OCI-LY7 (cell line): ENCODE data around the gene ELF4. TPM values are rescaled to one million over a fixed set of nuclear protein-coding genes. Genes with fewer than 3 reads are reported as not detected.

Experiments
- BruUV-seq: library from RNA; stranded (reverse); fragments of 400-500 nt; replicated peaks from 2 replicates; lab custom pipeline; 2021; lab: Mats Ljungman, UMichigan
- CTCF ChIA-PET: fragments of 300-600 bp; sonication (Branson Sonifier 250); formaldehyde crosslinking; loops from one replicate; lab custom pipeline; 2022; ENCODE audit warnings: antibody characterized with exemption; ENCODE audit not compliant: unreplicated experiment; lab: Charles Lee
- POLR2A ChIA-PET: fragments of 300-600 bp; sonication (Branson Sonifier 250); formaldehyde crosslinking; loops from one replicate; lab custom pipeline; 2022; ENCODE audit warnings: antibody characterized with exemption; lab: Charles Lee
- DNase-seq: peaks from one replicate; pipeline ENCODE4 v3.0.0-alpha.2; 2015; ENCODE audit warnings: low spot score
- H2AFZ ChIP-seq: fragments of 200-600 bp; sonication (generic), shearing (Covaris generic); 2 replicates; pipeline ENCODE4 v1.6.1; 2014; ENCODE audit warnings: mild to moderate bottlenecking, antibody characterized with exemption, low read length, moderate library complexity
- H3K27ac ChIP-seq: fragments of 200-600 bp; sonication (generic); 2 replicates; pipeline ENCODE4 v1.5.1; 2014; ENCODE audit warnings: mixed run types, low read depth, mild to moderate bottlenecking, moderate library complexity, low read length, inconsistent platforms; ENCODE audit not compliant: poor library complexity, severe bottlenecking
- H3K36me3 ChIP-seq: fragments of 200-600 bp; sonication (generic); 2 replicates; pipeline ENCODE4 v1.6.1; 2014; ENCODE audit warnings: mild to moderate bottlenecking, antibody characterized with exemption, low read length, moderate library complexity, mixed read lengths; ENCODE audit not compliant: insufficient read depth
- H3K4me1 ChIP-seq: fragments of 200-600 bp; sonication (generic); 2 replicates; pipeline ENCODE4 v1.5.1; 2014; ENCODE audit warnings: mild to moderate bottlenecking, low read length; ENCODE audit not compliant: insufficient read depth, poor library complexity, severe bottlenecking
- H3K4me2 ChIP-seq: fragments of 200-600 bp; sonication (generic); 2 replicates; pipeline ENCODE4 v1.6.1; 2014; ENCODE audit warnings: mild to moderate bottlenecking, low read length
- H3K4me3 ChIP-seq: fragments of 200-600 bp; sonication (generic); 2 replicates; pipeline ENCODE4 v1.5.1; 2014; ENCODE audit warnings: mild to moderate bottlenecking, low read depth, low read length; ENCODE audit not compliant: poor library complexity, severe bottlenecking
- H3K79me2 ChIP-seq: fragments of 200-600 bp; sonication (generic); 2 replicates; pipeline ENCODE4 v1.6.1; 2016; ENCODE audit warnings: low read depth, mild to moderate bottlenecking, low read length, moderate library complexity, mixed read lengths; ENCODE audit not compliant: insufficient read depth
- H3K9me2 ChIP-seq: fragments of 200-600 bp; sonication (generic); 2 replicates; pipeline ENCODE4 v1.6.1; 2016; ENCODE audit warnings: mild to moderate bottlenecking, low read length, mixed read lengths; ENCODE audit not compliant: insufficient read depth
- H3K9me3 ChIP-seq: fragments of 200-600 bp; sonication (generic); 2 replicates; pipeline ENCODE4 v1.6.1; 2014; ENCODE audit warnings: mild to moderate bottlenecking, mixed run types, low read length, mixed read lengths
- H4K20me1 ChIP-seq: fragments of 200-600 bp; sonication (generic); 2 replicates; pipeline ENCODE4 v1.6.1; 2014; ENCODE audit warnings: mild to moderate bottlenecking, antibody characterized with exemption, low read length, moderate library complexity, mixed read lengths; ENCODE audit not compliant: insufficient read depth
- CTCF ChIP-seq: fragments of 200-600 bp; sonication (generic); conservative IDR thresholded peaks from 2 replicates; pipeline ENCODE4 v1.5.1; 2014; ENCODE audit warnings: mild to moderate bottlenecking, antibody characterized with exemption, low read length, moderate library complexity, mixed read lengths
- EZH2phosphoT487 ChIP-seq: fragments of 200-600 bp; sonication (generic); IDR thresholded peaks from 2 replicates; pipeline ENCODE4 v1.6.1; 2018; ENCODE audit warnings: low read depth, borderline replicate concordance, mild to moderate bottlenecking, mixed run types, antibody characterized with exemption, low read length, moderate library complexity, mixed read lengths
- intact Hi-C: fragments of 100-400 bp; cut with micrococcal nuclease; formaldehyde crosslinking; loops from one replicate; pipeline ENCODE4 v1.10.0; 2022; ENCODE audit not compliant: unreplicated experiment
- total RNA-seq, 2 experiments: library from RNA; depleted of rRNA in 1 of 2; stranded (reverse); fragments of >200 nt in 1 of 2; shearing (Covaris generic) in 1 of 2; gene quantifications; 2 replicates each; pipeline ENCODE4 v1.2.3, GENCODE V29; 2014 to 2022

Gene ELF4
- total RNA-seq, 2 experiments from 2014 or later = 15.0 to 27.3 TPM

DNA sequence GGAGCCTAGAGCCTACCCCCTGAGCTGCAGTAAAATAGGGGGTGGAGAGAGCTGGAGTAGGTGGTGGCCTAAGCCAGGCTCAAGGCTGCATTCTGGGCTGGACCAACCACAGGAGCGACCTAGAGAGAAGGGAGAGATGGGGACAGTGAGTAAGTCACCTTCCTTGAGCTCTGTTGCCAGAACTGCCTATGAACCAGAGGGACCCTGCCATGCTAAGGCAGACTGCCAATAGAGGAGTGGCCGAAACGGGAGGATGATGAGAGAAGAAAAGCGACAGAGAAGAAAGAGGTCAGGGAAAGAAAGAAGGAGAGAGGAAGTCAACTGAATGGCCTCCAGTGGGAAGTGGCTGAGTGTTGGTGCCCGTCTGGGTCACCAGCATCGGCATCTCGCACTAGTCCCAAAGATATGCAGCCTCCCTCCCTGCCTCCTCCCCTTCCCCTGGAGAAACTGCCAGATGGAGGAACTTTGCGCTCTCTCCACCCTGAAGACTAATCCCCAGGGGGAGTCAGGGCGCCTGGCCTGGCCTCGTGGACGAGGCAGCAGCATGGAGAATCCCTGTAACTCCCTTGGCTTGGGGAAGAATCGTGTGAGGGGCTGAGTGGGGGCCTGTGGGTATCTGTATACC lies 28.8 kb downstream of the ELF4 start:
- CTCF ChIA-PET = interaction anchor here (0.6 kb wide), 1 partner anchor 29 kb away, joined by 3 read pairs; no protein-coding TSS in a partner anchor
- Histone ChIP-seq H3K79me2 (peaks cover 28% of the 10 kb centered on the region; the same call in 1 of the 2 replicates), H3K36me3 (peaks cover 11% of the 10 kb centered on the region; the same call in 1 of the 2 replicates), H2AFZ (no peak overlapping the region), H3K4me2 (peak overlapping the region; percentile 84), H3K4me1 (peaks cover 53% of the 10 kb centered on the region), H3K4me3 (peak overlapping the region; percentile 58), H3K27ac (peak overlapping the region; percentile 93), H4K20me1 (no peaks in the 10 kb centered on the region), H3K9me3 (no peaks in the 10 kb centered on the region), H3K9me2 (no peaks in the 10 kb centered on the region)
- POLR2A ChIA-PET = interaction anchor here (0.6 to 1.9 kb wide), 3 partner anchors 27 to 39 kb away, joined by 4 to 12 read pairs (median 4); partner anchors contain the start of gene ELF4
- intact Hi-C loops = loop anchor here (2.0 to 10.0 kb wide), 2 partner anchors 85 to 307 kb away; partner anchors contain the start of gene SASH3
- BruUV-seq = no TSS peak
- no peak for TF ChIP-seq CTCF
- TF ChIP-seq EZH2phosphoT487 = no peak
- DNase-seq = no peak

DNA sequence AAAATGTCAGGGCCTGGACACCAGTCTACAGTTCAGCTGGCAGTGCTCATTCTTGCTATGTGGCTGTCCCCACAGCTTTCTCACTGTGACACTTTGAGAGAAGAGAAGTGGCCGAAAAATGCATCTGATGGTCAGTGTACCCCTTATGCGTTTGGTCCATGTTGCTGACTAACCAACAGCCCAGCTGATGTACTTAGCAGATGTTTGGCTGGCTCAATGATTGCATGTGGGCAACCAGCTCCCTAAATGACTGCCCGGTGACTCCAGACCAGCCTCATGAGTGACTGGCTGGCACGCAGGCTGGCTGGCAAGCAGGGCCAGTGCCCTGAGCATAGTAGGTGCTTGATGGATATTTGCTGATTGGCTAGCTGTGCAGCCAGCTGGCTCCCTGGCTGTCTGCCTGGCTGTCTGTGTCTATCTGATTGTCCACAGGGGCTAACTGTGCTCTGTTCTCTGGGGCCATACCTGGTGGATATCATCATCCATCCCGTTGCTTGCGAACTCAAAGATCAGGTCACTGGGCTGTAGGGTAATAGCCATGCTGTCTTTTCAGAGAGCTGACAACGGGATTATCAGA lies 29.4 kb downstream of the ELF4 start:
- ChIA-PET CTCF (interaction anchor here (0.6 kb wide), 2 partner anchors 30 to 957 kb away, joined by 3 to 4 read pairs; no protein-coding TSS in a partner anchor), POLR2A (interaction anchor here (1.9 kb wide), 1 partner anchor 28 kb away, joined by 12 read pairs; the partner anchor contains the start of gene ELF4)
- no peak for TF ChIP-seq CTCF
- no peak for TF ChIP-seq EZH2phosphoT487
- Histone ChIP-seq H3K4me1 (peaks cover 47% of the 10 kb centered on the region), H3K4me2 (no peak overlapping the region), H4K20me1 (no peaks in the 10 kb centered on the region), H2AFZ (no peak overlapping the region), H3K9me3 (no peaks in the 10 kb centered on the region), H3K9me2 (no peaks in the 10 kb centered on the region), H3K27ac (peak overlapping the region; percentile 93), H3K79me2 (peaks cover 21% of the 10 kb centered on the region; the same call in 1 of the 2 replicates), H3K4me3 (no peak overlapping the region), H3K36me3 (peaks cover 11% of the 10 kb centered on the region; the same call in 1 of the 2 replicates)
- no peak for DNase-seq
- intact Hi-C loops = loop anchor here (1.0 to 10.0 kb wide), 3 partner anchors 39 to 306 kb away; partner anchors contain the start of gene SASH3
- BruUV-seq = no TSS peak
